Lower leg skin (tissue), 4 donors: Measurements from ENCODE around the gene THAP6. TPM values are rescaled to one million over a fixed set of nuclear protein-coding genes. Genes with fewer than 3 reads are reported as not detected.

Source experiments
- DNase-seq, 2 donors: peaks; one replicate each; pipeline ENCODE4 v3.0.0-alpha.2; 2019; ENCODE audit warnings: low spot score in 2 of 2
- H3K4me3 ChIP-seq: fragments of 200-600 bp; sonication (generic); 2 replicates; pipeline ENCODE4 v1.5.1; 2017; ENCODE audit warnings: mild to moderate bottlenecking, low read depth; ENCODE audit not compliant: poor library complexity, severe bottlenecking
- POLR2A ChIP-seq, 2 donors: fragments of 450-650 bp; IDR thresholded peaks; one replicate each; pipeline ENCODE4 v1.6.1; 2016 to 2017; ENCODE audit warnings: antibody characterized with exemption in 2 of 2, mild to moderate bottlenecking in 1 of 2, moderate library complexity in 1 of 2
- WGBS, 2 donors: methylation state at CpG; one replicate each; pipeline ENCODE4 v1.1.5; 2018; 5-methylcytosine and 5-hydroxymethylcytosine counted together
- intact Hi-C: fragments of 100-400 bp; cut with DNase I; formaldehyde crosslinking; loops from one replicate; pipeline ENCODE4 v1.15.0; 2023; ENCODE audit warnings: low total_unique reads
- total RNA-seq, 4 donors: library from RNA; depleted of rRNA; stranded (reverse); fragments of >200 nt; gene quantifications; one replicate each; pipeline ENCODE4 v1.1.0, GENCODE V29; 2016
- TF ChIP-seq, protein P1 (sequence below), 3 donors: fragments of 450-650 bp; IDR thresholded peaks; one replicate each; pipeline ENCODE4 v1.5.1; 2016; ENCODE audit warnings: antibody characterized with exemption in 3 of 3, mild to moderate bottlenecking in 3 of 3, moderate library complexity in 2 of 3

Gene THAP6, protein sequence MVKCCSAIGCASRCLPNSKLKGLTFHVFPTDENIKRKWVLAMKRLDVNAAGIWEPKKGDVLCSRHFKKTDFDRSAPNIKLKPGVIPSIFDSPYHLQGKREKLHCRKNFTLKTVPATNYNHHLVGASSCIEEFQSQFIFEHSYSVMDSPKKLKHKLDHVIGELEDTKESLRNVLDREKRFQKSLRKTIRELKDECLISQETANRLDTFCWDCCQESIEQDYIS
- total RNA-seq: 10 to 100 TPM in 3 of 4 donors, 1 to 10 TPM in 1; 8.8 to 19.7 (median 11.6) TPM

DNA sequence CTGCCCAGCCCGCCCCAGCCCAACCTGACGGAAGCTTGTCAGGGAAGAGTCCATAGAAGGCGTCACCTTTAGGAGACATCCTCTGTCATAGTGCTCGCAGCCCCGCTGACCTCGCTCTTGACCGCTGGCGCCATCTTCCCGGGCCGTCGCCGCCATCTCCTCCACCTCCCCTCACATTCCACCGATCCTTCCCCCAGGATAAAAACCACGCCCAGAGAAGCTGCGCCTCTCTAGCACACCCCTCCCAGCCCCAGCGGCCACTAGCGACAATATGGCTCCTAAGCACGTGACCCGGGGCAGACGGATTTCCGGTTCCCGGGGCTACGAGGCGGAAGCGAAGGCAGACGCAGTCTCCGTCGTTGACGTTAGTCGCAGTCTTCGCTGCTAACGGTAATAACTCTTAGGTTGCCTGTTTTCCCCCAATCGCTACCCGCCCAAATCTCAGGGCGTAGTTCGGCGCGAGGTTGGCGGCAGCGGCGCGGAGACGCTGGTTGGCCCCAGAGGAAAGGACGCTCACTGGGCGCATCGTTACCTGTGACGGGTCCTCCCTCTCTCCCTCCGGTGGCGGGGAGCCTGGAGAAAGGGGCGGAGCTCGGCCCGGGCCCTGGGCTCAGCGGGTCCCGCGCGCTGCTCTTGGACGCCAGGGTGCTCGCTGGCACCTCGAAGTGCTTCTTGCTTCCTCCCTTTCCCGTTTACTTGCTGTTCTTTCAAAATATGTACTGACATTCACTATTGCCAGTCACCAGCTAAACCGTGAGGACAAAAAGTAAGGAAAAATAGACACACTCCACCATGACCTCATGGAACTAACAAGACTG is at the start of gene THAP6, which contains the start of gene RCHY1:
TSS of gene THAP6 (plus strand) at position 343 of the 818 bp plus-strand sequence. CDS start 980 bp downstream, outside the sequence.
TSS of gene RCHY1 (minus strand) at position 273 of the 818 bp plus-strand sequence. CDS start at position 156, 117 bp downstream.
- intact Hi-C loops: no loop called here
- peak; percentile 95 to 99 for DNase-seq
- 0% methylated on average over 55 to 60 of the region's 61 CpGs for WGBS, 2 donors
- peak within 1 kb of the TSS; percentile 70 for H3K4me3 ChIP-seq
- TF ChIP-seq POLR2A (IDR thresholded peaks at IDR 0.05): peak in 1 of 2 donors; percentile 81
- TF ChIP-seq, protein P1, sequence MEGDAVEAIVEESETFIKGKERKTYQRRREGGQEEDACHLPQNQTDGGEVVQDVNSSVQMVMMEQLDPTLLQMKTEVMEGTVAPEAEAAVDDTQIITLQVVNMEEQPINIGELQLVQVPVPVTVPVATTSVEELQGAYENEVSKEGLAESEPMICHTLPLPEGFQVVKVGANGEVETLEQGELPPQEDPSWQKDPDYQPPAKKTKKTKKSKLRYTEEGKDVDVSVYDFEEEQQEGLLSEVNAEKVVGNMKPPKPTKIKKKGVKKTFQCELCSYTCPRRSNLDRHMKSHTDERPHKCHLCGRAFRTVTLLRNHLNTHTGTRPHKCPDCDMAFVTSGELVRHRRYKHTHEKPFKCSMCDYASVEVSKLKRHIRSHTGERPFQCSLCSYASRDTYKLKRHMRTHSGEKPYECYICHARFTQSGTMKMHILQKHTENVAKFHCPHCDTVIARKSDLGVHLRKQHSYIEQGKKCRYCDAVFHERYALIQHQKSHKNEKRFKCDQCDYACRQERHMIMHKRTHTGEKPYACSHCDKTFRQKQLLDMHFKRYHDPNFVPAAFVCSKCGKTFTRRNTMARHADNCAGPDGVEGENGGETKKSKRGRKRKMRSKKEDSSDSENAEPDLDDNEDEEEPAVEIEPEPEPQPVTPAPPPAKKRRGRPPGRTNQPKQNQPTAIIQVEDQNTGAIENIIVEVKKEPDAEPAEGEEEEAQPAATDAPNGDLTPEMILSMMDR (IDR thresholded peaks at IDR 0.05): no peak

DNA sequence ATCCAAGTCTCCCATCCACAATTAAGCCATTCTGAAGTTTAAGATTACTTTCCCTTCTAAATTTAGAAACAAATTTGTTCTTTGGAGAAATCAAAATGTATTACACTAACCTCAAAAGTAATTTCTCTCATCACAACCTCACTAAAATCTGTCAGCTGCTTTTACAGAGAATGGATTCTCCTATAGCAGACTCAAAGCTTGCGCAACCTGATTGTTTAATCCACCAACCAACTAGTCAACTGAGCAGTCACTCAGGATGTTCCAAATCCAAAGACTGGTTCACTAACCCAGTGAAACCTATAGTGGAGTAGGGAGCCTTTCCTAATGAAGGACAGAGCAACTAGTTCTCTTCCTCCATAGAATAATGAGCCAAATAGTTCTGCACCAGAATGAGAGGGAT is 44.4 kb upstream of the THAP6 start:
- no peak for TF ChIP-seq POLR2A (IDR thresholded peaks at IDR 0.05)
- TF ChIP-seq, protein P1 (IDR thresholded peaks at IDR 0.05): no peak
- intact Hi-C loops: no loop called here
- no peak for DNase-seq
- 97 to 100% methylated on average over 1 of the region's 1 CpG for WGBS, 2 donors
- no peak overlapping the region for H3K4me3 ChIP-seq

DNA sequence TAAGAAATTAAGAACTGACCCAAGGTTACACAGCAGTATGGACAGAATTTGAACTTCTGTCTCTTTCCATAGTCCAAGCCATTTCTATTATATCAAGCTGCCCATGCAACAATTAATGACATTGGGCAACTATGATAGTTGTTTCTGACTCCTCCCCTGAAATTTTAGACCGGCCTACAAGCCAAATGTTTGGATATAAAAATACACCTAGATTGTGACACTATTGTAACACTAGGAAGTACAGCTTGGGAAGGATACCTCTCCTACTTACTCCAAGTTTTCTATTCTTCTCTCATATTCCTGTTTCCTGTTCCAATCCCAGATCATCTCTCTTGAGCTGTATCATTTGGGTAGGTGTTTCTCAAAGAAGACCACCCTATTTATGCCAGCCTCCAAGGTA is 43.5 kb upstream of the THAP6 start:
- H3K4me3 ChIP-seq: no peak overlapping the region
- TF ChIP-seq POLR2A (IDR thresholded peaks at IDR 0.05): no peak
- TF ChIP-seq, protein P1 (IDR thresholded peaks at IDR 0.05): no peak
- intact Hi-C loops: no loop called here
- no peak for DNase-seq
- 87 to 97% methylated on average over 1 of the region's 1 CpG for WGBS, 2 donors

DNA sequence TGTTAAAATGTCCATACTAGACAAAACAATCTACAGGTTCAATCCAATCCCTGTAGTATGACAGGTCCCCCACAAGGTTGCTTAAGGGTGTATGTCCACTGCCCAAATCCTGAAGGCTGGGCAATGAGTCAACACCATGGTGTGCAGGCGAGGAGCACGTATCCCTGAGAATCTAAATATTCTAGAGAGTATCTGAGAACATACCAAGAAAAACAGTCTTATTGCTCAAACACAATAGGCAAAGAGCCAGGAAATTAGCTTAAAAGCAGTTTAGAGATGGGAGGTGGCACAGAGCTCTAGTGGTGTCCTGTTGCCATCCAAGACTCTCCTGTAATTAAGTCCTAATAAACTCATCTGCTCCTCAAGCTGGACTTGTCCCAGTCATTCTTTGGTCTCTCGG is 37.1 kb upstream of the THAP6 start:
- no peak overlapping the region for H3K4me3 ChIP-seq
- TF ChIP-seq, protein P1 (IDR thresholded peaks at IDR 0.05): no peak
- no peak for TF ChIP-seq POLR2A (IDR thresholded peaks at IDR 0.05)
- DNase-seq: no peak
- WGBS, 2 donors: 83 to 91% methylated on average over 3 of the region's 3 CpGs
- intact Hi-C loops: no loop called here

DNA sequence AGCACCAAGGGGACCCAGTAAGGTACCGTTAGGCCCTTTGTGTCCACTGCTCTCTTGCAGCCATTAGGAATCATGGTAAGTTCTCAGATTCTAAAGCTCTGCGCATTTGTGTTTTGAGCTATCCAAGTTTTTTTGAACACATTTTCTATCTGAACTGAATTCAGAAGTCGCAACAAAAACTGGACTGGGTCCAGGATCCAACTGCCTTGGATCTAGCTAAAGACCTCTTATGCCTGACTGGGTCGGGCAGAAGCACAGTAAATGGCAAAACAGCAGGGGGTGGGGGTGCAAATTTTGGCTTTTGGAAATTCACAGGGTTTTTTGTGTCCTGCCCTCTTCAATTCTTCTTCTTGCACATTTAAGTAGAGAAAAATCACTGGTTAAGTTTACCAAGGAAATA is 30.1 kb upstream of the THAP6 start:
- intact Hi-C loops: no loop called here
- WGBS, 2 donors: 72 to 85% methylated on average over 4 of the region's 4 CpGs
- H3K4me3 ChIP-seq: no peak overlapping the region
- TF ChIP-seq, protein P1 (IDR thresholded peaks at IDR 0.05): no peak
- TF ChIP-seq POLR2A (IDR thresholded peaks at IDR 0.05): no peak
- no peak for DNase-seq
